ENCODE data around the gene UMPS.

- TF ChIP-seq PHF8 (IDR thresholded peaks at IDR 0.05; ENCODE audit: borderline replicate concordance, low read length): no peak
- TF ChIP-seq ZFX (CRISPR knock-in tag; IDR thresholded peaks at IDR 0.05): no peak
- no peak for TF ChIP-seq SNAPC5 (CRISPR knock-in tag; IDR thresholded peaks at IDR 0.05)
These were observed 32.4 kb downstream of the UMPS start for GRCh38 chr3:124762661-124763011.
